NCI-H1092 treated with DMSO at 0.1 percent for 48 hours (cell line): ENCODE measurements around the gene GAA.

Experiments used
- DNase-seq: peaks from one replicate; lab custom pipeline; 2025; lab: John Stamatoyannopoulos, UW

GAA gene

GRCh38 chr17:80117491-80118401 is 16.4 kb downstream of the GAA start:
- no peak for DNase-seq

DNA sequence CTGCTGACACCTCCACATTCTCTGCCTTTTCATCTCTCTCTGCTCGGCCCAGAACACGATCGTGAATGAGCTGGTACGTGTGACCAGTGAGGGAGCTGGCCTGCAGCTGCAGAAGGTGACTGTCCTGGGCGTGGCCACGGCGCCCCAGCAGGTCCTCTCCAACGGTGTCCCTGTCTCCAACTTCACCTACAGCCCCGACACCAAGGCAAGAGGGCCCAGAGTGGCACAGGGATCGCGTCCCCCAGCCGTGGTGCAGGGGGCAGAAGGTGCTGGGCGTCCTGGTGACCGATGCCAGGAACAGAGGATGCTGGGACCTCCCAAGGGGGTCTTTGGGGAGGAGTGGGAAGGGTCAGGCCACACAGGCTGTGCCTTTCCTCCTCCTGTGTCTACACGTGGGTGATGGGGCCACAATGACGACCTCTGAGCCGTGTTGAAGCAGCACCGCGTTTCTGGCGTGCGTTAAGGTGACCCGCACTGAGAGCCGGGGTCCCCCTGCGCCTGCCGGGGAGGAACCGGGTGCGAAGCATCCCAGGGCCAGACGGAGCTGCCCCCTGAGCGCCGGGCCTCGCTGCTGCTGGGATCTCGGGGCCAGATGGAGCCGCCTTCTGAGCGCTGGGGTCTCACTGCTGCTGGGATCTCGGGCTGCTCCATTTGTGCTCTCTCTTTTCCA is 17.4 kb downstream of the GAA start:
- DNase-seq = no peak

GRCh38 chr17:80119271-80119791 is 17.9 kb downstream of the GAA start:
- DNase-seq = no peak

- no peak for DNase-seq
Measured at GRCh38 chr17:80119839-80120238, 18.5 kb downstream of the GAA start.

DNA sequence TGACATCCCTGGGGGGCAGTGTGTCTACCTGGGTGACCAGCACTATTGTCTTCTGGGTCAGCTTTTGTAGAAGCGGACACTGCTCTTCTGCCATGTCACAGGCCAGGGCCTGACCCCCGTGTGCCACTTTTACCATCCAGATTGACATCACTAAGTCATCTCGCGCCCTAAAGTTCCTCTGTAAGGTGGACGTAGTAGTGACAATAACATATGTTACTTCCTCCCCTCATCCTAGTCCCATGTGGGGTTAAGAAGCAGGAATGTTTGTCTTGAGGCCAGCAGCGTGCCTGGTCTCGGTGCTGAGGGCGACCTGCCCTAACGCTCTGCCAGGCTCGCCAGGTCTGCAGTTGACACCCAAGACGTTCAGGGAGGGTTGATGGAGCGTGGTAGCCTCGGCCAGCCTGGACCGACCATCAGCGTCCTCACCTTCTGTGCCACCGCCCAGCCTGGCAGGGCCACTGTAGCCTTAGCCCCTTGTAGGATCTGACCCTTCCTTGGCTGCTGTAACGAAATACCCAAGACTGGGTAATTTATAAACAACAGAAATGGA is 20.7 kb downstream of the GAA start:
- no peak for DNase-seq

DNA sequence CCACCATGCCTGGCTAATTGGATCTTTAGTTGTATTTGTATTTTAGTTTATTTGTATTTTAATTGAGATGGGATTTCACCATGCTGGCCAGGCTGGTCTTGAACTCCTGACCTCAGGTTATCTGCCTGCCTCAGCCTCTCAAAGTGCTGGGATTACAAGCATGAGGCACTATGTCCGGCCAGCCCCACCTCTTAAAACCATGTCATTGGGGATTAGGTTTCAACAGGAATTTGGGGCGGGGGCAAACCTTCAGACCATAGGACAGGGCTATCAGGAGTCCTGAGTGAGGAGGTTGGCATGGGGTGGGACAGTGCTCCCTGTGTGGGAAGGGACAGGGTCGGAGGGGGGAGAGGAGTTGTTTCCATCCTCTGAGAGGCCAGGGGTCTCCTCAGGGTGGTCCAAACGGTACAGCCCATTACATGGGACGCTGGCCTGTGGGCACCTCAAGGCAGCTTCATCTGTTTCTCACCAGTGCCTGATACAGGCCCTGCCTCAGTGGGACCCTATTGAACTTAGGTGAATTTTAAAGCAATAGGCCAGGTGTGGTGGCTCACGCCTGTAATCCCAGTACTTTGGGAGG is 21.6 kb downstream of the GAA start:
- DNase-seq = no peak

- DNase-seq = no peak
Measured at GRCh38 chr17:80123791-80124190, 22.4 kb downstream of the GAA start.

- DNase-seq = peak; percentile 18
Measured at GRCh38 chr17:80124351-80124981, 23.1 kb downstream of the GAA start.

DNA sequence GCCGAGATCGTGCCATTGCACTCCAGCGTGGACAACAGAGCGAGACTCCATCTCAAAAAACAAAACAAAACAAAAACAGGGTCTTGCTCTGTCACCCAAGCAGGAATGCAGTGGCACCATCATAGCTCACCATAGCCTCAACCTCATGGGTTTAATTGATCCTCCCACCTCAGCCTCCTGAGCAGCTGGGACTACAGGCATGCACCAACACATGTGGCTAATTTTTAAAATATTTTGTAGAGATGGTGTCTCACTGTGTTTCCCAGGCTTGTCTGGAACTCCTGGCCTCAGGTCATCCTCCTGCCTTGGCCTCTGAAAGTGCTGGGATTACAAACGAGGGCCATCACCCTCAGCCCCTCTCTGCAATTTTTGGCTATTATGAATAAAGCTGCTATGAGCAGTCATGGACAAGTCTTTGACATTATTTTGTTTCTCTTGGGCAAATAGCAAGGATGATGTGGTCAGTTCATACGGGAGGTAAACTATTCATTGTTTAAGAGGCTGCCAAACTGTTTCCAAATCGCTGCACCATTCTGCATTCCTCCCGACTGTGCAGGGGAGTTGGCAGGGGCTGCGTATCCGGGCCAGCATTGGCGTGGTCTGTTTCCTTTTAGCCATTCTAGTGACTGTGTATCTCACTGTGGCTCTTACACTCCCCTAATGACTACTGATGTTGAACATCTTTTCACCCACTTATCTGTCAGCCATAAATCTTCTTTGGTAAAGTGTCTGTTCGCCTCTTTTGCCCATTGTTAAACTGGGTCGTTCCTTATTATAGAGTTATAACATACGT is 24.5 kb downstream of the GAA start:
- no peak for DNase-seq

DNA sequence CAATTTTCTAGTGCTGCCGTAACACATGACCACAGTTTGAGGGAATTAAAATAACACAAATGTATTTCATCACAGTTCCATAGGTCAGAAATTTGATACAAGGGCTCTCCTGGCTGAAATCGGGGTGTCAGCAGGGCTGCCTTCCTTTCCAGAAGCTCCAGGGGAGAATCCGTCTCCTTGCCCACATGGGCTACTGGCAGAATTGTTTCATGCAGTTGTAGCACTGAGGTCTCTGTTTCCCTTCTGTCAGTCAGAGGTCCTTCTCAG is 25.0 kb downstream of the GAA start:
- DNase-seq = no peak

GRCh38 chr17:80129006-80129565 is 27.7 kb downstream of the GAA start:
- DNase-seq = no peak

GRCh38 chr17:80130992-80131391 is 29.6 kb downstream of the GAA start:
- DNase-seq = no peak

DNA sequence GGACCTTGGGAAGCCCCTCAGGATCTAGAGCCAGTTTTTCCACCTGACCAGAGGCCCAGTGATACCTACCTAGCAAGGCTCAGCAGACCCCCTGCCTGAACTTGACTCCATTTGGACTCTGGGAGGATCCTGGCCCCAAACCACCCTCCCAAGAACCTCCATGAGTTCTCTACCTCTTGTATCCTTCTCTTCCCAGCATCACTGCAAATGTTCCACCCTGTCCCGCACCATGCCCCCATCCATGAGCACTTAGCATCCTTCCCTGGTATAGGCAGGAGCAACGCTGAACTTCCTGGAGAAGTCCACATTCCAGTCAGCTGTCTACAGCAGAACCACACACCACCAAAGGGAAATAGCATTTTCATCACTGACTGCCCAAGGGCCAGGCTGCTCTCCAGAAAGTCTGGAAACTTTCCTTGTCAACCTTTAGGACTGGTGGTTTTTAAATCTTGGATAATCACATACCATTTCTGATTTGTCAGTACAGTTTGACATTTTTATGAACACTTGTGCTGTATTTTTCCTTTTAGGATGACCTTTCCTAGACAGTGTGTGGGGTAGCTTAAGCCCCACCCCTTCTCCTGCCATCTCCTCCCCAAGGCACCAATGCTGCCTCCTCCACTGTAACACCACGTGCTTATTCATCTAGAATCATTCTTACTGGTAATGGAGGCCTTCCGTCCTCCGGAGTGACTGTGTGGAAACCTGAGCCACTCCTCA is 31.7 kb downstream of the GAA start:
- DNase-seq = no peak

GRCh38 chr17:80133626-80133970 is 32.2 kb downstream of the GAA start:
- DNase-seq = no peak

DNA sequence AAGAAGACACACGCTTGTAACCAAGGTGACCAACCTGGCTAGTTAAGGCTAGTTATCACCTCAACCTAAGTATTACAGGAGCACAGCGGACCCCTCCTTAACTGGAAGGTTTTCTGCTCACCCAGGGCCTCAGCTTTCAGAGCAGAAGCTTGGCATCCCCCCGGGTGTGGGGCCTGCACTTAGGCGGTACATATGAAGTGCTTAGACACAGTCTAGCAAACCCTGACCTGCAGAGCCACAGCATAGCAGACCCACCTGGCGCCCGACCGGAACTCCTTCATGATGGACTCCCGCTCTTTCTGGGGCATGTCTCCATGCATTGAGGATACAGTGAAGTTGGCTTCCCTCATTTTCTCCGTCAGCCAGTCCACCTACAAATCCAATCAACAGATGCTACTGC is 35.8 kb downstream of the GAA start:
- DNase-seq = no peak

GRCh38 chr17:80138856-80139426 is 37.6 kb downstream of the GAA start:
- no peak for DNase-seq

DNA sequence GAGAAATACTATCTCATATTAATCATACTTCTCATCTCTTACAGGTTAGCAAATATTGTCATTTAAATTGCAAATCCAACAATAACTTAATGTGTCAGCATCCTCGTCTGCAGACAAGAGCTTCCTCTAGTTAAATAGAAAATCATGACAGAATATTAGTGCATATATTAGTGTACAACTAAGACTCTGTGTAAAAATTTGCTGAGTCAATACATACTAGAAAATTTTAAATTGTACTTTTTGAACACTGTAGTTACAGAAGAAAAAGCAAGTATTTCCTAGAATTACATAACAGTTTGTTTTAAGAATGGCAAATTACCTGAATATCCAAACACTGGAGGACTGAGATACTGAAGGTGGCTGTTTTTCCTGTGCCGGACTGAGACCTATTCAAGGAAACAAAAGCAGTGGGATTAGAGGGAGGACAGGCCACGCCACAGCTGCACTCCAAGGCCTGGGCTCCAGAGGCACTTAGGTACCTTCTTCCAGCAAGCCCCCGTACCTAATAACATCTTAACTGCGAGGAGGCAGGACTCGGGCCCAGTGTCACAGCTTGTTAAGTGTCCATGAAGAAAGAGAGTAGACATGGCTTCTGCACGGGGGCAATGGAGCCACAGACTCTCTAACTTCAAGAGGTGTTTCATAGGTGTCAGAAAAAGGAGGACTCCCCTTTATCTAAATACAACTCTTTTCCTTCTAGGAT is 40.2 kb downstream of the GAA start:
- no peak for DNase-seq

- DNase-seq = no peak
Measured at GRCh38 chr17:80142929-80143328, 41.5 kb downstream of the GAA start.
